Stimulated activated naive CD8-positive, alpha-beta T cell treated with anti-CD3 and anti-CD28 coated beads, Interleukin-15, Interleukin-2, amounts not matched to agents 100 ng/mL and 50 ng/mL, for 24 hours (primary cell): Measurements from ENCODE around the gene PTPRM.

Experiments
- H3K27ac Mint-ChIP-seq: one replicate; pipeline ENCODE4 v1.8.0; 2021; ENCODE audit warnings: mild to moderate bottlenecking, mixed read lengths
- H3K27me3 Mint-ChIP-seq: one replicate; pipeline ENCODE4 v1.8.0; 2021; ENCODE audit warnings: mixed read lengths
- H3K36me3 Mint-ChIP-seq: one replicate; pipeline ENCODE4 v1.8.0; 2021; ENCODE audit warnings: low read depth, mixed read lengths
- H3K4me1 Mint-ChIP-seq: one replicate; pipeline ENCODE4 v1.8.0; 2021; ENCODE audit warnings: low read depth, mixed read lengths
- H3K4me3 Mint-ChIP-seq: one replicate; pipeline ENCODE4 v1.8.0; 2021; ENCODE audit warnings: mild to moderate bottlenecking, mixed read lengths
- H3K9me3 Mint-ChIP-seq: one replicate; pipeline ENCODE4 v1.8.0; 2021; ENCODE audit warnings: mixed read lengths

PTPRM gene

DNA sequence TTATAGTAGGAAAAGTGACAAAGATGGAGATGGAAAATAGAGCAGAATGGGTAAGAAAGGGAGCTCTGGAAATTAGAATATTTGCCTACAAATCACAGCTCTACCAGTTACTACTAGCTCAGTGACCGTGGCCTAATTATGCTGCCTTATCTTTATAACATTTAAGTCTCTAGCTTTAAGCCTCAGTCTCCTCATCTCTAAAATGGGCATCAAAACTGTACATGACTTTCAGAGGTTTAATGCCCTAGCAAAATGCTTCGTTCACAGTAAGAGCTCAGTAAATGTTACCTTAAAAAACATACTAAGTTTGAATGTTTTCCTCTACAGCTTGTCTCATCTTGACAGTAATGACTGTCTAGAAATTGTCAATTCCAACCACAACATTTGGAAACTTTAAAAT is 8.3 kb upstream of the PTPRM start:
- H3K27ac Mint-ChIP-seq = no peak overlapping the region
- H3K27me3 Mint-ChIP-seq = peaks cover 8% of the 10 kb centered on the region
- H3K4me3 Mint-ChIP-seq = no peak overlapping the region
- no peaks in the 10 kb centered on the region for H3K4me1 Mint-ChIP-seq
- no peaks in the 10 kb centered on the region for H3K9me3 Mint-ChIP-seq
- H3K36me3 Mint-ChIP-seq = no peaks in the 10 kb centered on the region

DNA sequence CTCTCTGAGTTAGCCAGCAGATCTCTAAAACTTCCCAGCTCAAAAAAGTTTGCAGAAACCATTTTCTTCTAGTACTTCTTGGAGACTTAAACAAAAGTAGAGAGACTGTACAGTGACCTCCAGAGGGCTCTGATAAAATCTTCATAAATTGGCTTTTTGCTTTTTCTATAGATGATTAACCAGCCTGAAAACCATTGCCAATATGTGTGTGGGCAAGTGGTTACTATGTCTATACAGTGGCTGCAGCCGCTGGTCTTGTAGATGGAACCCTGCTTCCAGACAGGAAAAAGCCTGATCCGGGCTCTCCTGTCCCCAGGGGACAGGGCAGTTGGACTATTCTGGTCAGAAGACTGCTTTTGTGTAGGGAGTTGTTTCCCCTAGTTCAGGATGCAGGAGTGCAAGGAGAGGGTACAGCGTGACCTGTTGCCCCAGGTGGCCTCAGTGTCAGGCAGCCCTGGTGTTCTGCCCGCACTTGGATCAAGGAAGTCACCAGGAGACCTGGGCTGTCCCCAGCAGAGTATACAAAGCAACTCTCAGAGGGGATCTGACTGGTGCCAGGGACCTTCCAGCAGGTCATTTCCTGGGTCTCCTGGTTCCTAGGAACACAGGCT is 7.3 kb upstream of the PTPRM start:
- Mint-ChIP-seq H3K36me3 (no peaks in the 10 kb centered on the region), H3K27ac (no peak overlapping the region), H3K4me1 (no peaks in the 10 kb centered on the region), H3K27me3 (peaks cover 15% of the 10 kb centered on the region), H3K4me3 (no peak overlapping the region), H3K9me3 (no peaks in the 10 kb centered on the region)

DNA sequence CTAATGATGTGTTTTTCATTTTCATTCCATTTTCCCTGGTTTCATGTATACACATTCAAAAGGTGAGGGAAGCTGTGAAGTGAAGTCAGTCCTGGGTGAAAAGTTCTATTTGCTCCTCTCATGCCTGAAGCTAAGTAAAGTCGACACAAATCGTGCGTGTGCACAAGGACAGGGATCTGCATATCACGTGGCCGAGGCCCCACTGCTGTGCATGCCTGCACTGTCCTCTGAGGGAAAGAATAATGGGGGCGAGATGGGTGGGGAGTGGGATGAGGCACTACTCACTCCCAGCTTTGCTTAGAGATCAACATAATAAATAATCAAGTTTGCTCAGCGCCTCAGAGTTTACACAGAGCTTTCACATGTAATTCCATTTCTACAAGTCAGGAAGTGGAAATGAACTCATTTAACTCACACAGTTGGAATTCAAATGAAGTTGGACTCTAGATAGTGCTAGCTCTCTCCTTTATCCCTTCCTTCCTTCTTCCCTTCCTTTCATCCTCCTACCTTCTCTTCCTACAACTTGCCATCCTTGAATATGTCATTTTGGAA is 5.1 kb upstream of the PTPRM start:
- Mint-ChIP-seq H3K4me1 (no peaks in the 10 kb centered on the region), H3K27ac (no peak overlapping the region), H3K27me3 (peaks cover 31% of the 10 kb centered on the region), H3K36me3 (no peaks in the 10 kb centered on the region), H3K9me3 (no peaks in the 10 kb centered on the region), H3K4me3 (no peak overlapping the region)

DNA sequence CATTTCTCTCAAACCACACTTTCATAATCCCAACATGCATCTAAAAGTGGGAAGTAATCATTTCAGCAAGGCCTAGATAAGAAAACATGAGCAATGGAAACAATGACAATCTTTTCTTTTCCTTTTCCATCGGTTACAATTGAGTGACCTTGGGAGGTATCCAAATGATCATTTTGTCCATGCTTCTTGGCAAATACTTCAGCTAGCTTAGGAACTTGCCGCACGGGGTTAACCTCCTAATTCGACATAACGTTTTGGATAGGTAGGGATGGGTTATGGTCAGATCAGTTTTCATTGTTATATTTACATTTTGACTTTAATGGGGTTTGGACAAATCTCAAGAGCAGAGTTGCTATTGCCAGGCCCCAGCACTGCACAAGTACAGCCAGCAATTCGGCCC is 4.6 kb upstream of the PTPRM start:
- Mint-ChIP-seq H3K4me3 (no peak overlapping the region), H3K36me3 (no peaks in the 10 kb centered on the region), H3K4me1 (no peaks in the 10 kb centered on the region), H3K27me3 (peaks cover 31% of the 10 kb centered on the region), H3K27ac (no peak overlapping the region), H3K9me3 (no peaks in the 10 kb centered on the region)

DNA sequence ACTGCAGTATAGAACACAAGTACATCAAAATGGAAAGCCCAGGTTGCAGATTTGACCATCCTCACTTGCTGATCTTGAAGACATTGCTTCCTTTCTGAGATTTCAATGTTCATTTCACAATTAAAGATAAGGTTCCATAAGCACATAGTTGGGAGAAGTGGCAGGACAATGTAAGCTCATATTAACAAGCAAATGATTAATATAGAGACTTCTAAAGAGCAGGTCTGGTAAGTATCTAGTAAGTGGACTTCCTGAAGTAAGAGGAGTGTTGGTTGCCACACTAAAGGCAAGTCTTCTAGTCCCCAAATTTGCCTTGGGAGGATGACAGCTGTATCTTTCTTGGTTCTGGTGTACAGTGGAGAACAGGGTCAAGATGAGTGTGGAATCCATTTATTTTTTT is 1.4 kb upstream of the PTPRM start:
- Mint-ChIP-seq H3K27me3 (peaks cover 52% of the 10 kb centered on the region), H3K36me3 (no peaks in the 10 kb centered on the region), H3K4me1 (no peaks in the 10 kb centered on the region), H3K4me3 (no peak overlapping the region), H3K27ac (no peak overlapping the region), H3K9me3 (peaks cover 4% of the 10 kb centered on the region)

DNA sequence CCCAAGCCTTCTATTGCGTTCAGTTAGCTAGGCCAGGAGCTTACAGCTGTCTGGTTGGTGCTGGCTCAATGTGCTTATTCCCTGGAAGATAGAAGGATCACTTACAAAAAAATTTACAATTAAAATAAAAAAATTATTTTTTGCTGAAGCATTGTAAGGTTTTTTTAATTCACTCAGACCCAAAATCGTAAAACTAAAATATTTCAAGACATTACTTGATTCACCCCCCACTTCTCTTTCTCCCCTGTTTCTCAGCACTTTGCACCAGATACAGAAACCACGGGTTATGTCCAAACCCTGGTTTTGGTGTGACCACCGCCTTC is 911 bp upstream of the PTPRM start:
- peaks cover 4% of the 10 kb centered on the region for H3K9me3 Mint-ChIP-seq
- H3K27ac Mint-ChIP-seq = no peak overlapping the region
- H3K36me3 Mint-ChIP-seq = no peaks in the 10 kb centered on the region
- no peaks in the 10 kb centered on the region for H3K4me1 Mint-ChIP-seq
- H3K4me3 Mint-ChIP-seq = peak overlapping the region; percentile 61
- H3K27me3 Mint-ChIP-seq = peaks cover 58% of the 10 kb centered on the region

DNA sequence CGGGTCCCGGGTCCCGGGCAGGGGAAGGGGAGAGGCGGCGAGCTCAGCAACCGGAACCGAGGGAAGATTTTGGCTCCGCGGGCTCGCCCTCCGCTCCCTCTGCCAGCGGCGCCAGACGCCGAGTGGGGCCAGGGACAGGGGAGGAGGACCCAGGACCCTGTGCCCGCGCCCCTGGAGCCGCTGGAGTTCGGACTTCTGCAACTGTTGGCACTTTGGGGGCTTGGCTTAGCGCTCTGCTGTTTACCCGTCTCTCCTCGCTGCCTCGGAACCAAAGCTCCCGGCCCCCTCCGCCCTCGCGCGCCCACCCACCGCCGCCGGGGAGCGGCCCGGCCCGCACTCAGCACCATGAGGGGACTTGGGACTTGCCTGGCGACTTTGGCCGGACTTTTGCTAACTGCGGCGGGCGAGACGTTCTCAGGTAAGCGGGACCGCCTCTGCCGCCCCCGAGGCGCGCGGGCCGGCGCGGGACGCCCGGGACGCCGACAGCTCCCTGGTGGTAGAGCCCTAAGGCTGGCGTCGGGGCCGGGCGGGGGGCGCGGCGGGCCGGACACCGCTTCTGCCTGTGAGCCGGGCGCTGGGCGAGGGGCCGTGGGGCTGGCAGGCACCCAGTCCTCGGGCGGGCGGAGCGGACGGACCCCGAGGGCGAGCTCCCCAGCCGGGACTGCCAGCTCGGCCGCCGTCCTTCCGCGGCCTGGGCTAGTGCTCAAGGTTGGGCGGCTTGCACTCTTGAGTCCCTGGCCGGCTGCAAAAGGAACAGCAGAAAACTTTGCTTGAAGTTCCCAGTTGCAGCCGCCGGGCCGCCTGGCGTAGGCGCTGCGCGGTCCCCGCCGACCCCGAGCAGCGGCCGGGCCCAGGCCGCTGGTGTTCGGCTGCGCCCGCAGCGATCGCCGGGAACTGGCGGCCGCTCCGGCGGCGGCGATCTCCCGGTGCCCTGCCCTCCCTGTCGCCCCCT is 634 bp downstream of the PTPRM start:
- H3K36me3 Mint-ChIP-seq = no peaks in the 10 kb centered on the region
- H3K4me1 Mint-ChIP-seq = peaks cover 3% of the 10 kb centered on the region
- no peak overlapping the region for H3K4me3 Mint-ChIP-seq
- peaks cover 53% of the 10 kb centered on the region for H3K27me3 Mint-ChIP-seq
- peaks cover 4% of the 10 kb centered on the region for H3K9me3 Mint-ChIP-seq
- no peak overlapping the region for H3K27ac Mint-ChIP-seq

DNA sequence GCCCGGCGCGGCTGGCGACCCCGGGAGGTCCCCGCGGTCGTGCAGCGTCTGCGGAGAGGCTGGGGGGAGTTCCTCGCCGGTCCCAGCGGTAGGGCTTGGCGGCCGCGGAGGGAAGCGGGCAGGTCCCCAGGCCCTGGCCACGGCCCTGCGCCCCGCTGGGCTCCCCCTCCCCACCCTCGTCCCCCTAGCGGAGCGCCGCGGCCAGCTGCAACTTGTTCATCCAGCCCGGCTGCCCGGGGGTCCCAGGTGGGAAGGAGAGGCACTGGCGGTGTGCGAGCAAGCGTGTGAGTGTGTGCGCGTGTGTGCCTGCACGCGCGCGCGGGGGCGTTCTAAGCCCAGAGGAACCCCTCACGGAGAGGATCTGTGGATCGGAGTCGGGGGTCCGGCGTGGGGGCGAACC is 1.3 kb downstream of the PTPRM start:
- H3K27me3 Mint-ChIP-seq = peaks cover 58% of the 10 kb centered on the region
- no peak overlapping the region for H3K27ac Mint-ChIP-seq
- H3K36me3 Mint-ChIP-seq = no peaks in the 10 kb centered on the region
- H3K4me1 Mint-ChIP-seq = peaks cover 6% of the 10 kb centered on the region
- H3K4me3 Mint-ChIP-seq = no peak overlapping the region
- peaks cover 8% of the 10 kb centered on the region for H3K9me3 Mint-ChIP-seq

DNA sequence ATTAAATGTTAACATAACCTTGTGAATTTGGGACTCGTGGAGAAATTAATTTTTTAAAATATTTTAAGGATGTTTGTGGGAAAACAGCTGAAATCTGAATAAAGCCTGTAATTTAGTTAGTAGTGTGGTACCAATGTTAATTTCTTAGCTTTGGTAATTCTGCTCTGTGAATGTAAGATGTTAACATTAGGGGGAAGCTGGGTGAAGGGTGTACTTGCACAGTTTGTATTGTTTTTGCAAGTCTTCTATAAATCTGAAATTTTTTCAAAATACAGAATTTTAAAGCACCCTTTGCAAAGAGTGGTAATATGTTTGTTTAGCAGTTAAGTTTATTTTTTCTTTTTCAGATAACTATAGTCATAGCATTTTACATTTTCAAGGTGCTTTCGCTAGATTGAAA is 4.5 kb downstream of the PTPRM start:
- peaks cover 40% of the 10 kb centered on the region for H3K27me3 Mint-ChIP-seq
- peaks cover 8% of the 10 kb centered on the region for H3K9me3 Mint-ChIP-seq
- no peak overlapping the region for H3K4me3 Mint-ChIP-seq
- peaks cover 6% of the 10 kb centered on the region for H3K4me1 Mint-ChIP-seq
- H3K36me3 Mint-ChIP-seq = no peaks in the 10 kb centered on the region
- H3K27ac Mint-ChIP-seq = no peak overlapping the region

DNA sequence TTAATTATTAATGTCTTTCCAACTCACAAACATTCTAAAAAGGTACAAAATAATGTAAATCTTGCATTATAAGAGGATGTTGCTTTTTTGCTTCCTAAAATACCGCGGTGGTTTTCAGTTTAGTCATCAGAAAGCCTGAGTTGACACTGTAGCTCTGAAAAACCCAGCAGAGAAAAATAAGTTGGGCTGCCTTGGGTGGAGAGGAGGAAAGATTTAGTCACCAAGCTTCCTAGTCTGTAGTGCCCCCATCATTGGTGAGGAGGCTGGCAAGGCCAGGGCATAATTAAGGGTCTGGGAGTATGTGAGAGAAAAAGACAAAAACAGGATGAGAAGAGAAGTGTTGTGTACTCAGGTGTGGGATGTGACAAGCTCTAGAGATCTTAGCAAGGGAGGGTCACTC is 5.7 kb downstream of the PTPRM start:
- Mint-ChIP-seq H3K4me3 (no peak overlapping the region), H3K4me1 (peaks cover 6% of the 10 kb centered on the region), H3K27ac (no peak overlapping the region)

DNA sequence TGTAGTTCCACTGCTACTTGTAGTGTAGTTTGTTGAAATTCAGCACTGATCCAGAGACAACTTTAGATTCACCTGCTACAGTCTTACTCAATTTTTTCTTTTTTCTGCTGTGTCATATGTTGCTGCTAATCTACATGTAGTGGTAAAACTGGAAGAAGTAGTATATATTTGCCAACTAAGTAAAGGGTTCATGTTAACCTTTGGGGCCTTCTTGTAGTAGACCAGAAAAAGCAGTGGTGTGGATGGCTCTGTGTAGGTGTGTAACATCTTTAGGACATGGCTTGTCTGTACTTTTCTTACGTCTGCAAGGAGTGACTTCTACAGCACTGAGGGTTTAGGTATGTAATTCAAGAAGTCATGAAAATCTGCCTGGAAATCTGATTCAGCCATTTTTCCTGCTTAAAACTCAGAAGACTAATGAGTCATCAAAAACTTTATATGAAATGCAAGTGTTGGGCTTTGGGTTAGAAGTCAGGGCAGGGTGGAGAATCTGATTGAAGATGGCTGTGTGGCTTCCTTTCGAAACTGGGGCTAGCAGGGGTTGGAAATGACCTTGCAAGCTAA is 8.4 kb downstream of the PTPRM start:
- Mint-ChIP-seq H3K4me3 (no peak overlapping the region), H3K4me1 (peaks cover 6% of the 10 kb centered on the region), H3K27ac (no peak overlapping the region), H3K27me3 (peaks cover 19% of the 10 kb centered on the region), H3K36me3 (no peaks in the 10 kb centered on the region), H3K9me3 (peaks cover 3% of the 10 kb centered on the region)

More for the DNA sequence above, 5.7 kb downstream of the PTPRM start:
- Mint-ChIP-seq H3K27me3 (peaks cover 40% of the 10 kb centered on the region), H3K9me3 (peaks cover 8% of the 10 kb centered on the region), H3K36me3 (no peaks in the 10 kb centered on the region)

DNA sequence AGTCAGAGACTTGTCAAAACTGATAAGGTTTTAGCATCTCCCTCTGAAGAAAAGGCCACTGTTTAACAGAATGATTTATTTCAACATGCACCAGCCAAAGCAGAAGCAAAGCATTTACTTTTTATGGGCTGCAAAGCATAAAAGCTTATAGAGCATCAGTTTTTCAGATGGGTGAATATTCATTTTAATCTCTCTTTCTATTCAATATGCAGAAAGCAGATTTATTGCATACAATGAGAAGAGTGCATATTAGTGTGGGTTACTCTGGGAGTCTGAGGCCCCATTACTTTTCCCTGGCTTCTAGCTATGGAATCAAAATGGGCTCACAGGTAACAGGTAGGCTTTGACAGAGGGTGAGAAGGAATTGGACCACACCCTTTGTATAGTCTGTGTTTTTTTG is 9.0 kb downstream of the PTPRM start:
- H3K9me3 Mint-ChIP-seq = peaks cover 3% of the 10 kb centered on the region
- H3K4me3 Mint-ChIP-seq = no peak overlapping the region
- no peaks in the 10 kb centered on the region for H3K36me3 Mint-ChIP-seq
- H3K27me3 Mint-ChIP-seq = peaks cover 14% of the 10 kb centered on the region
- H3K27ac Mint-ChIP-seq = no peak overlapping the region
- peaks cover 6% of the 10 kb centered on the region for H3K4me1 Mint-ChIP-seq

DNA sequence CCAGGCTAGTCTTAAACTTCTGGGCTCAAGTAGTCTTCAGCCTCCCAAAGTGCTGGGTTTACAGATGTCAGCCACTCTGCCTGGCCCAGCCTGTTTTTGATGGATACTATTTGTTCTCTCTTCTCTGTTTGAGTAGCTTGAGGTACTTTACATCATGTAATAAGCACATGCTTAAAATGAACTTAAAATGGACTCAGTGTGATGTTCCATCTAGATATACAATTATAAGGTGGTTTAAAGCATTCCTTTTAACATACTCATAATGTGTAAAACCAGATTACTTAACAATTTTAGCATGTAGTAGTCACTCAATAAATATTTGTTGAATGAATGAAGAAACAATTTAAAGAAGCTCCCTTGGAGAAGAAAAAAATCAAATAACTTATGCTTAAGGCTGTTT is 9.6 kb downstream of the PTPRM start:
- Mint-ChIP-seq H3K27me3 (peaks cover 10% of the 10 kb centered on the region), H3K4me1 (peaks cover 6% of the 10 kb centered on the region), H3K36me3 (no peaks in the 10 kb centered on the region), H3K4me3 (no peak overlapping the region), H3K9me3 (peaks cover 3% of the 10 kb centered on the region), H3K27ac (no peak overlapping the region)

DNA sequence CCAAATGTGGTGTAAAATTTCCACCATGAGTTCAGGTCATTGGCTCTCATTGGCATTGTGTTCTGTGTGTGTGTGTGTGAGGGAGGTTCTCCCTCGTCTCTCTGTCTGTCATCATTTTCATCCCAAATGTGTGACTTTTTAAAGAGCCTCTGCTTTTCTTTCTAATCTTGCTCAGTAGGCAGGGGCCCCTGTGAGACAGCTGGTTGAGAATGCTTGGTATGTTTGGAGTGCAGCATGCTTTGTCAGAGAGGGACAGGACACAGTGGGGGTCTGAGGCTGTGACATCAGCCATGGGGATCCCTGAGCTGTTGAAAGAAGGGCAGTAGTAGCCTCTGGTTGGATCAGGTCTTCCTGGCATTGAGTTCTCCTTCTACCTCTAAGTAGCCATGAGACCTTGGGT is 10.6 kb downstream of the PTPRM start:
- H3K4me1 Mint-ChIP-seq = peaks cover 4% of the 10 kb centered on the region
- peaks cover 10% of the 10 kb centered on the region for H3K27me3 Mint-ChIP-seq
- H3K9me3 Mint-ChIP-seq = peaks cover 3% of the 10 kb centered on the region
- no peaks in the 10 kb centered on the region for H3K36me3 Mint-ChIP-seq
- no peak overlapping the region for H3K4me3 Mint-ChIP-seq
- H3K27ac Mint-ChIP-seq = no peak overlapping the region

DNA sequence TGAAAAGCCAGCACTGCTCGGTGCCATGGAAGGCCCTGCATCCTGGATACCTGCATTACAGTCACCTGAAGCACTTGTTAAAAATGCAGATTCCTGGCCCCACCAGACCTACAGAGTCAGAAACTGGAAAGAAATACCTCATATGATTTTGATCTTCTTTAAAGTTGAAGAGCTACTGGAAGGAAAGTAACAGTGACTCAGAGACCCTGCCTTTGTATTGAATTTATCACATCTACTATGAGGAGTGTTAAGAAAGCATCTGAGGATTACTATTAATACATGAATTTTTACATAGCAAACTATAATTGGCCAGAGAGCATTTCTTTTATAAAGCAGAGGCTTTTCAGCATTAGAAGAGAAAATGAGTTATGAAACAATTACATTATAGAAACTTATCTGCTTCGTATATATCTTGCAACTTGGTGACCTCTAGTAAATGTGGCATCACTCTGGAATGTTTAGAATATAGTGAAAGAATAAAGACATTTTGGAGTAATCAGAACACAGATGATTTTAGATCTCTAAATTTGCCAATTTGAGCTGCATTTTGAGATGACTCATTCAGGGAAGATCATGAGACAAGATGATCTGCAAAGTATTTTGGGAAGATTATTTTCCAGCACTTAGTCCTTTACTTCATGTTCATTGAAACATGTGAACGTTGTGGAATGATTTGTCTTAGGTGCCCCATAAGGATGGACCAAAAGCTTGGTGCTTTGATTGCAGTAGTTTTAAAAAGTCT is 12.2 kb downstream of the PTPRM start:
- H3K36me3 Mint-ChIP-seq = no peaks in the 10 kb centered on the region
- H3K4me1 Mint-ChIP-seq = no peaks in the 10 kb centered on the region
- H3K27ac Mint-ChIP-seq = no peak overlapping the region
- no peaks in the 10 kb centered on the region for H3K9me3 Mint-ChIP-seq
- H3K27me3 Mint-ChIP-seq = no peaks in the 10 kb centered on the region
- no peak overlapping the region for H3K4me3 Mint-ChIP-seq
